GM20000 (cell line): Measurements from ENCODE around the gene SMTNL2.

ENCODE experiments used
- DNase-seq: peaks from one replicate; pipeline ENCODE4 v3.0.0; 2012; ENCODE audit warnings: low spot score
- TF ChIP-seq, protein P1 (sequence below): IDR thresholded peaks from 2 replicates; pipeline ENCODE4 v1.5.1; 2012; ENCODE audit warnings: mild to moderate bottlenecking, control low read depth; ENCODE audit errors: extremely low read depth, missing control alignments

SMTNL2 gene

DNA sequence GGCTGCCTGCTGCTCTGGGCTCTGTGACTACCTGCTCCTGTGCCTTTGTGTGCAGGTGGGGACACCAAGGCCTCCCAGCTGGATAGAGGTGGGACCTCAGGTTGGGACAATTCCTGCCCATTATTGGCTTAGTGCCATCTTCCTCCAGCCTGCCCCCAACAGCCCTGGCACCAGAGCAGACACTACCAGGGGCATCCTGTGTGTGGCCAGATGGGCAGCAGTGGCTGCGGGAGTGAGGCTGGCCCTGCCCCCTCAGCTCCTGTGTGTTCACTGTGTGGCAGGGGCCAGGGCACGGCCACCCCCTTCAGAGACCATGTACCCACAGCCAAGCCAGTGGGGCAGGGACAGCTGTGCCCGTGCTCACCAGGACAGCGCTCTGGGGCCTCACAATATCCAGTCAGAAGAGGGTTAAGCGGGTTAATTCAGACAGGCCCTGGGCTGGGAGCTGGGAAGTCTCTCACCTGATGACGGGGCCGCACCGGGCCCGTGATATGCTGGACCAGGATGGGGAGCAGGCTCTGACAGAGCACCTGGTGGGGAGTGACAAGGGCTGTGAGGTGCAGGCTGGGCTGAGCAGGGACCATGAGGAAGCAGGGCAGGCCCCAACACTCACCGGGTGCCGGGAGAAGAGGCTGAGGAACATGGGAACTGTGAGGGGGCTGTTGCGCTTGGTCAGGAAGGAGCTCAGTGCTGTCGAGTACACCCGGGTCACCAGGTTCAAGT is 42.2 kb upstream of the SMTNL2 start:
- no peak for DNase-seq
- TF ChIP-seq, protein P1, sequence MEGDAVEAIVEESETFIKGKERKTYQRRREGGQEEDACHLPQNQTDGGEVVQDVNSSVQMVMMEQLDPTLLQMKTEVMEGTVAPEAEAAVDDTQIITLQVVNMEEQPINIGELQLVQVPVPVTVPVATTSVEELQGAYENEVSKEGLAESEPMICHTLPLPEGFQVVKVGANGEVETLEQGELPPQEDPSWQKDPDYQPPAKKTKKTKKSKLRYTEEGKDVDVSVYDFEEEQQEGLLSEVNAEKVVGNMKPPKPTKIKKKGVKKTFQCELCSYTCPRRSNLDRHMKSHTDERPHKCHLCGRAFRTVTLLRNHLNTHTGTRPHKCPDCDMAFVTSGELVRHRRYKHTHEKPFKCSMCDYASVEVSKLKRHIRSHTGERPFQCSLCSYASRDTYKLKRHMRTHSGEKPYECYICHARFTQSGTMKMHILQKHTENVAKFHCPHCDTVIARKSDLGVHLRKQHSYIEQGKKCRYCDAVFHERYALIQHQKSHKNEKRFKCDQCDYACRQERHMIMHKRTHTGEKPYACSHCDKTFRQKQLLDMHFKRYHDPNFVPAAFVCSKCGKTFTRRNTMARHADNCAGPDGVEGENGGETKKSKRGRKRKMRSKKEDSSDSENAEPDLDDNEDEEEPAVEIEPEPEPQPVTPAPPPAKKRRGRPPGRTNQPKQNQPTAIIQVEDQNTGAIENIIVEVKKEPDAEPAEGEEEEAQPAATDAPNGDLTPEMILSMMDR: no peak

DNA sequence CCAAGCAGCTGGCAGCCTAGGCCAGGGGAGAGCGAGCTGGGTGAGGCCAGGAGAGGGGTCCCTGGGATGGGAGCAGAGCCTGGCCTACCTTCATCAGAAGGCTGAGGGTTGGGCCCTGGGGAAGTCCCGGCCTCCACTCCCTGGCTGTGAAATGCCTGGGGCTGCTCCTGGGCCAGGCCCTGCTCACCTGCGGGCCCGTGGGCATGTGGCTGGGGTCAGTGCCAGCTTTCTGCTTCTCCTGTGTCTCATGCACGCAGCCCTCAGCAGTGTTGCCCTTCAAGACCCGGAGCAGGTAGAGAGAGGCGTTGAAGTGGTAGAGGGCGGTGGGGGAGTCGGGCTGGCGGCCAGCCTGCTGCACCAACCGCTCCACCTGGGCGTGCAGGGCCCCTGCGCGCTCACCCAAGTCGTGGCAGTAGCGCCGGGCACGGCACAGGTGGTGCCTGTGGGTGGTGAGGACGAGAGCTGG is 41.6 kb upstream of the SMTNL2 start:
- TF ChIP-seq, protein P1: no peak
- DNase-seq: no peak

DNA sequence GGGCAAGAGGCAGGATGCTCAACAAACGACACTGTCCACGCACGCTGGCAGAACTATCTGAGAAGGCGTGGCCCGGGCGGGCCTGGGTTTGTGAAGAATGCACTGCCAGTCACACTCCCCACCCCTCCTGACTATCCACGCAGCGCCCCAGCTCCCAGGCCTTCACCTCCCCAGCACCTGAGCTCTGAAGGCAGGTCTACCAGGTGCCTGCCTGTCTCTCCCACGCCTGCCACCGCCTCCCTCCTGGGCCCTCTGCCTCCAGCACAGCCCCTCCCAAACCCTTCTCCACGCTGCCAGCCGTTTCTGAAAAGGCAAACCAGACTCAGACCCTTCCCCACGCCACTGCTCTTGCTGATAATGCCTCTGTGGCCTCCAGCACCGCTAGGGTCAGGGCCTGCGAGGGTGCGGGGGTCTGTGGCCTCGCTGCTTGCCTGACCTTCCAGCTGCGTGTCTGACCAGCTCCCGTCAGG is 40.7 kb upstream of the SMTNL2 start:
- TF ChIP-seq, protein P1: no peak
- no peak for DNase-seq

DNA sequence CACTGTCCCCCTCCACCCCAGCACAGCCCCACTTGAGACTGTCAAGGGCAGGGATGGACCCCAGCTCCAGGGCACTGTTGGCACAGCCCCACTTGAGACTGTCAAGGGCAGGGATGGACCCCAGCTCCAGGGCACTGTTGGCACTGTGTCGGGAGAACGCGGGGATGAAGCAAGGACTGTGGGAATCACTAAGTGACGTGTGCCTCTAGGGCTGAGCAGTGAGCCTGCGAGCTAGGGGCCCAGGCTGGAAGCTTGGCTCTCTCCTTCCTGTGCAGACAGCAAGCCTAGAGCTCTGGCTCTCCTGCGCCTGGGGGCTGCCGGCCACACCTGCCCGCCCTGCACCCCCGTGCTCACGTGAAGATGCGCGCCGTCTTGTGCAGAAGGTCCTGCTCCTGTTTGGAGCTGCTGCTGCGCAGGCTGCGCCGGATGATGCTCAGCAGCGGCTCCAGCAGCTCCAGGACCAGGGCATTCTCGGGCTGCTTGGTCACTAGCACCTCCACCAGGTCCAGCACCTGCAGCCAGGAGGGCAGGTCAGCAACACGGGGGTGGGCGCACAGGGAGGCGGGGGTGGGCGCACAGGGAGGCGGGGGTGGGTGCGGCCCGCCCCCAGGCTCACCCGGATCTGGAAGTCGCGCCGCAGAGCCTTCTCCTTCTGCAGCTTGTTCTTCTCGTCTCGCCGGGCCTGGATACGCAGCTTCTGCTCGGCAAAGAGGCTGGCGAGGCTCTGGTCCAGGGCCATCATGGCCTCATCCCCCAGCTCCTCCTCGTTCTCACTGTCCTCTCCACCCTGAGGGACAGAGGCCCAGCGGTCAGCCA is 40.0 kb upstream of the SMTNL2 start:
- DNase-seq: no peak
- TF ChIP-seq, protein P1: no peak

DNA sequence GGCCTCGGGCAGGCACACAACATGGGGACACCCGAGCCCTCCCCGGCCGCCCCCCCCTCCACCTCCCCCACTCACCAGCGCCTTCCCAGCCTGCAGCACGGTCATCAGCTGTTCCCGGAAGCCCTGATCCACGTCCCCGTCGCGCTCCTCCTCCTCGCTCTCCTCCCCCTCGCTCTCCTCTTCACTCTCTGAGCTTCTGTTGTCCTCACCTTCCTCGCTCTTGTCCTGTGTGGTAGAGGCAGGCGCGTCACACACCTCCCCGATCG is 39.4 kb upstream of the SMTNL2 start:
- DNase-seq: no peak
- TF ChIP-seq, protein P1: no peak

DNA sequence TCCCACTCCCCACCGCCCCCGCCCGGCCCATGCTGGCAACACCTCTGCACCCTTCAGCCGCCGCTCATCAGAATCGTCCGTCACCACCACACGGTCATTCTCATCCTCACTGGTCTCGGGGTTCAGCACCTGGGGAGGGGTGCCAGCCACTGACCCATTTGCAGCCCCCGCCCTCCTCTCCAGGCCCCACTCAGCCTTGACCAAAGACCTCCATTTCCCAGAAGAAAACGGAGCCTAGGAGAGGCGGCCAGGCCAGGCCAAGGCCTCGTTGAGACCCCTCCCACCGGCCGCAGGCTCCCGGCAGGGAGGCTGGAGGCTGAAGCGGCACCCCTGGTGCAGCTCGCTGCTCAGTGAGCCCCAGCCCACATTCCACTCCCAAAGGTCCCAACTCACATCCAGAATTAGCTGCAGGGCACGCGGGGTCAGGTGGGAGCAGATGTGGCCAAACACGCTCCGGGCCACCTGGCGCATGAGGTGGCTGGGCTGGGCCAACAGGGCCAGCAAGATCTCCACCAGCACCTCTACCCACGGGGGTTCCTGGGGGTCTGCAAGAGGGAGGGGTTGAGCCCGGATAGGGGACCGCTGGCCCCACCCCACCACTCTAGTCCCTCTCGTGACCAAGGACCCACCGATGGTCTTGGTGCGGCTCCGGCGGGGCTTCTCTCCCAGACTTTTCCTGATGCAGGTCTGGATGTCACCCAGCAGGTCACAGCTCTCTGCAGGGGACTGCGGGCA is 38.9 kb upstream of the SMTNL2 start:
- no peak for DNase-seq
- TF ChIP-seq, protein P1: no peak
